ENCODE measurements around the gene SOS1. TPM values are rescaled to one million over a fixed set of nuclear protein-coding genes. Genes with fewer than 3 reads are reported as not detected.
"Not testable (repeated sequence)": the region's sequence is repeated elsewhere in the genome, so short reads cannot be mapped to it uniquely, and the experiment has no call there.

The SOS1 gene
- total RNA-seq, 4 donors from 2014 or later: 55.9 to 80.8 (median 63.2) TPM

GRCh38 chr2:39156846-39157245 is 36.0 kb upstream of the SOS1 start:
- no peaks in the 10 kb centered on the region for H3K9me3 ChIP-seq
- no peaks in the 10 kb centered on the region for H3K27me3 ChIP-seq
- intact Hi-C loops (cut with DNase I): no loop called here
- TF ChIP-seq POLR2A (IDR thresholded peaks at IDR 0.05) (no peak), CTCF (IDR thresholded peaks at IDR 0.05) (no peak)
- no peaks in the 10 kb centered on the region for H3K4me1 ChIP-seq
- H3K27ac ChIP-seq: no peak overlapping the region
- WGBS, 2 donors: 91% methylated on average over 6 of the region's 6 CpGs
- no peak overlapping the region for H3K4me3 ChIP-seq (replicated peaks in 1 of 3)
- no peaks in the 10 kb centered on the region for H3K36me3 ChIP-seq
- no peak for DNase-seq

GRCh38 chr2:39156107-39156506 is 35.3 kb upstream of the SOS1 start:
- no peaks in the 10 kb centered on the region for H3K27me3 ChIP-seq

GRCh38 chr2:39155573-39155972 is 34.7 kb upstream of the SOS1 start:
- H3K27me3 ChIP-seq; H3K9me3 ChIP-seq; H3K36me3 ChIP-seq; H3K4me1 ChIP-seq; H3K4me3 ChIP-seq (replicated peaks in 1 of 3); DNase-seq; H3K27ac ChIP-seq; intact Hi-C loops (cut with DNase I): not testable (repeated sequence)
- 94 to 97% methylated on average over 4 of the region's 4 CpGs for WGBS, 2 donors

More at GRCh38 chr2:39156107-39156506, 35.3 kb upstream of the SOS1 start:
- intact Hi-C loops (cut with DNase I): no loop called here
- no peak overlapping the region for H3K4me3 ChIP-seq (replicated peaks in 1 of 3)
- H3K36me3 ChIP-seq: no peaks in the 10 kb centered on the region
- no peaks in the 10 kb centered on the region for H3K9me3 ChIP-seq
- no peak overlapping the region for H3K27ac ChIP-seq
- DNase-seq: no peak
- H3K4me1 ChIP-seq: no peaks in the 10 kb centered on the region
- TF ChIP-seq POLR2A (IDR thresholded peaks at IDR 0.05) (no peak), CTCF (IDR thresholded peaks at IDR 0.05) (no peak)

GRCh38 chr2:39154944-39155343 is 34.1 kb upstream of the SOS1 start:
- WGBS, 2 donors: 89 to 91% methylated on average over 3 of the region's 3 CpGs
- no peak overlapping the region for H3K27ac ChIP-seq

GRCh38 chr2:39153312-39153711 is 32.5 kb upstream of the SOS1 start:
- H3K36me3 ChIP-seq: no peaks in the 10 kb centered on the region
- no peaks in the 10 kb centered on the region for H3K4me1 ChIP-seq
- no peak overlapping the region for H3K4me3 ChIP-seq (replicated peaks in 1 of 3)
- no peak for DNase-seq
- intact Hi-C loops (cut with DNase I): no loop called here
- H3K27ac ChIP-seq: no peak overlapping the region
- WGBS, 2 donors: 78 to 91% methylated on average over 1 of the region's 1 CpG
- no peaks in the 10 kb centered on the region for H3K27me3 ChIP-seq
- TF ChIP-seq POLR2A (IDR thresholded peaks at IDR 0.05) (no peak), CTCF (IDR thresholded peaks at IDR 0.05) (no peak)
- H3K9me3 ChIP-seq: no peaks in the 10 kb centered on the region

More at GRCh38 chr2:39154944-39155343, 34.1 kb upstream of the SOS1 start:
- no peak for TF ChIP-seq CTCF (IDR thresholded peaks at IDR 0.05)
- no peak for TF ChIP-seq POLR2A (IDR thresholded peaks at IDR 0.05)
- Histone ChIP-seq H3K36me3 (no peaks in the 10 kb centered on the region), H3K4me3 (replicated peaks in 1 of 3) (no peak overlapping the region), H3K9me3 (no peaks in the 10 kb centered on the region), H3K27me3 (no peaks in the 10 kb centered on the region), H3K4me1 (no peaks in the 10 kb centered on the region)
- intact Hi-C loops (cut with DNase I): no loop called here
- no peak for DNase-seq

- intact Hi-C loops (cut with DNase I): no loop called here
- 81 to 91% methylated on average over 2 of the region's 2 CpGs for WGBS, 2 donors
- no peaks in the 10 kb centered on the region for H3K36me3 ChIP-seq
- no peaks in the 10 kb centered on the region for H3K4me1 ChIP-seq
- TF ChIP-seq CTCF (IDR thresholded peaks at IDR 0.05): no peak
- no peaks in the 10 kb centered on the region for H3K9me3 ChIP-seq
- H3K27ac ChIP-seq: no peak overlapping the region
- no peaks in the 10 kb centered on the region for H3K27me3 ChIP-seq
- H3K4me3 ChIP-seq (replicated peaks in 1 of 3): no peak overlapping the region
- DNase-seq: no peak
Measured at GRCh38 chr2:39152504-39152903, 31.7 kb upstream of the SOS1 start.
